H1 (cell line): ENCODE data around the gene ARHGEF10L. TPM values are rescaled to one million over a fixed set of nuclear protein-coding genes. Genes with fewer than 3 reads are reported as not detected.
A peak's percentile ranks its signal among the peaks of the same experiment; 100 is the strongest.

Experiments
- CTCF ChIA-PET: fragments of 300-600 bp; sonication (Branson Sonifier 250); formaldehyde crosslinking; loops from one replicate; lab custom pipeline; 2021; ENCODE audit not compliant: partially characterized antibody; lab: Charles Lee
- POLR2A ChIA-PET: fragments of 300-600 bp; sonication (Branson Sonifier 250); formaldehyde crosslinking; loops from one replicate; lab custom pipeline; 2021; ENCODE audit warnings: inconsistent platforms; ENCODE audit not compliant: partially characterized antibody; lab: Charles Lee
- DNase-seq, 2 experiments: peaks; one replicate each; pipeline versions ENCODE4 v3.0.0 to v3.0.0-alpha.2; 2010 to 2022; ENCODE audit warnings: low spot score in 2 of 2, low read depth in 1 of 2, mixed read lengths in 1 of 2
- FAIRE-seq: peaks from 2 replicates; lab custom pipeline; 2011; peaks lifted over from hg19 to GRCh38; lab: Jason Lieb, UNC
- H2AFZ ChIP-seq: 2 replicates; pipeline ENCODE4 v1.8.1; 2012; ENCODE audit warnings: low read length, inconsistent platforms
- H2AK5ac ChIP-seq: 2 replicates; pipeline ENCODE4 v1.6.1; 2013; ENCODE audit warnings: low read depth, low read length
- H2BK120ac ChIP-seq: replicated peaks from 2 replicates; pipeline ENCODE3; 2013; ENCODE audit warnings: low read depth, low read length, inconsistent platforms
- H2BK12ac ChIP-seq: 2 replicates; pipeline ENCODE4 v1.6.1; 2013; ENCODE audit warnings: low read depth, low read length
- H2BK15ac ChIP-seq: 2 replicates; pipeline ENCODE4 v1.6.1; 2013; ENCODE audit warnings: low read length
- H2BK20ac ChIP-seq: 2 replicates; pipeline ENCODE4 v1.6.1; 2013; ENCODE audit warnings: low read length
- H2BK5ac ChIP-seq: 2 replicates; pipeline ENCODE4 v1.6.1; 2013; ENCODE audit warnings: low read depth, low read length
- H3K14ac ChIP-seq: 2 replicates; pipeline ENCODE4 v1.6.1; 2013; ENCODE audit warnings: inconsistent platforms; ENCODE audit not compliant: insufficient read length
- H3K18ac ChIP-seq: 2 replicates; pipeline ENCODE4 v1.6.1; 2013; ENCODE audit warnings: low read length; ENCODE audit errors: extremely low read depth
- H3K23ac ChIP-seq: 2 replicates; pipeline ENCODE4 v1.6.1; 2013; ENCODE audit warnings: inconsistent platforms; ENCODE audit not compliant: insufficient read length
- H3K23me2 ChIP-seq: 2 replicates; pipeline ENCODE4 v1.6.1; 2013; ENCODE audit warnings: low read depth, low read length
- H3K27ac ChIP-seq: 2 replicates; pipeline ENCODE4 v1.6.1; 2011; ENCODE audit warnings: low read depth, low read length, inconsistent platforms
- H3K27me3 ChIP-seq, 4 experiments: replicated peaks in 1 of 4; 1 replicate in 1 of 4; 2 replicates in 3 of 4; pipeline versions ENCODE4 v1.6.1 to v1.8.1; 2011 to 2013; ENCODE audit warnings: low read length in 3 of 4, mild to moderate bottlenecking in 3 of 4, inconsistent platforms in 2 of 4, mixed read lengths in 2 of 4, moderate library complexity in 1 of 4; ENCODE audit not compliant: control insufficient read depth in 3 of 4, insufficient read depth in 3 of 4; ENCODE audit errors: extremely low read depth in 1 of 4
- H3K36me3 ChIP-seq, 4 experiments: 2 replicates each; pipeline versions ENCODE4 v1.6.1 to v1.8.1; 2011 to 2013; ENCODE audit warnings: mild to moderate bottlenecking in 4 of 4, low read length in 3 of 4, moderate library complexity in 2 of 4, control low read depth in 1 of 4, inconsistent platforms in 1 of 4; ENCODE audit not compliant: insufficient read depth in 4 of 4, control insufficient read depth in 2 of 4
- H3K4ac ChIP-seq: replicated peaks from 2 replicates; pipeline ENCODE3; 2013; ENCODE audit warnings: low read length, low read depth, mixed read lengths, inconsistent platforms; ENCODE audit not compliant: insufficient read length
- H3K4me1 ChIP-seq, 4 experiments: replicated peaks in 1 of 4; 1 replicate in 1 of 4; 2 replicates in 3 of 4; pipeline versions ENCODE4 v1.6.1 to v1.8.1; 2011 to 2013; ENCODE audit warnings: low read length in 3 of 4, inconsistent platforms in 2 of 4, mixed read lengths in 1 of 4; ENCODE audit not compliant: insufficient read depth in 4 of 4, control insufficient read depth in 3 of 4
- H3K4me2 ChIP-seq, 2 experiments: 2 replicates each; pipeline versions ENCODE4 v1.6.1 to v1.8.1; 2011 to 2013; ENCODE audit warnings: low read depth in 2 of 2, low read length in 2 of 2, control low read depth in 1 of 2, inconsistent platforms in 1 of 2, mild to moderate bottlenecking in 1 of 2; ENCODE audit not compliant: insufficient read depth in 1 of 2
- H3K4me3 ChIP-seq, 4 experiments: fragments of 200-600, 300-600 bp in 1 of 4; sonication (generic), shearing (Covaris generic), sonication (Bioruptor Twin) in 1 of 4; 2 replicates each; pipeline versions ENCODE4 v1.5.1 to v1.8.1; 2011 to 2016; ENCODE audit warnings: low read length in 4 of 4, low read depth in 3 of 4, control low read depth in 2 of 4, inconsistent platforms in 2 of 4, mild to moderate bottlenecking in 2 of 4, mixed read lengths in 1 of 4, moderate library complexity in 1 of 4; ENCODE audit not compliant: insufficient read depth in 2 of 4; ENCODE audit errors: extremely low read depth in 1 of 4
- H3K56ac ChIP-seq: replicated peaks from 2 replicates; pipeline ENCODE3; 2013; ENCODE audit warnings: low read depth, mild to moderate bottlenecking, mixed read lengths, low read length, inconsistent platforms; ENCODE audit not compliant: insufficient read length
- H3K79me1 ChIP-seq: 2 replicates; pipeline ENCODE4 v1.6.1; 2013; ENCODE audit warnings: low read depth, low read length, control low read depth
- H3K79me2 ChIP-seq, 2 experiments: 2 replicates each; pipeline versions ENCODE4 v1.6.1 to v1.8.1; 2012 to 2013; ENCODE audit warnings: low read length in 2 of 2, mild to moderate bottlenecking in 2 of 2, inconsistent platforms in 1 of 2; ENCODE audit not compliant: insufficient read depth in 2 of 2, control insufficient read depth in 1 of 2
- H3K9ac ChIP-seq, 4 experiments: replicated peaks in 1 of 4; 1 replicate in 1 of 4; 2 replicates in 3 of 4; pipeline versions ENCODE4 v1.6.1 to v1.8.1; 2011 to 2013; ENCODE audit warnings: low read depth in 3 of 4, low read length in 3 of 4, control low read depth in 2 of 4, mild to moderate bottlenecking in 2 of 4, moderate library complexity in 2 of 4, inconsistent platforms in 1 of 4; ENCODE audit errors: extremely low read depth in 1 of 4
- H3K9me3 ChIP-seq, 2 experiments: 2 replicates each; pipeline versions ENCODE4 v1.6.1 to v1.8.1; 2012 to 2013; ENCODE audit warnings: mild to moderate bottlenecking in 2 of 2, moderate library complexity in 2 of 2, control low read depth in 1 of 2, inconsistent platforms in 1 of 2, low read depth in 1 of 2, low read length in 1 of 2, mixed read lengths in 1 of 2; ENCODE audit not compliant: insufficient read depth in 2 of 2
- H4K20me1 ChIP-seq, 2 experiments: replicated peaks in 1 of 2; 2 replicates each; pipeline versions ENCODE3 to v1.8.1; 2011 to 2013; ENCODE audit warnings: inconsistent platforms in 2 of 2, low read length in 2 of 2, mild to moderate bottlenecking in 1 of 2; ENCODE audit not compliant: insufficient read depth in 2 of 2, control insufficient read depth in 1 of 2
- H4K5ac ChIP-seq: 2 replicates; pipeline ENCODE4 v1.6.1; 2013; ENCODE audit warnings: low read length, low read depth, mixed read lengths, inconsistent platforms; ENCODE audit not compliant: insufficient read length
- H4K8ac ChIP-seq: 2 replicates; pipeline ENCODE4 v1.8.0; 2013; ENCODE audit warnings: mild to moderate bottlenecking, moderate library complexity, low read length, inconsistent platforms; ENCODE audit not compliant: insufficient read depth; ENCODE audit errors: extremely low read depth
- H4K91ac ChIP-seq: replicated peaks from 2 replicates; pipeline ENCODE3; 2013; ENCODE audit warnings: low read length, mixed read lengths, inconsistent platforms; ENCODE audit not compliant: insufficient read length
- BACH1 ChIP-seq: IDR thresholded peaks from 2 replicates; pipeline ENCODE4 v1.6.1; 2012; ENCODE audit warnings: low read length, improper control_type of control experiment
- HDAC6 ChIP-seq: IDR thresholded peaks from one replicate; pipeline ENCODE4 v1.7.1; 2012; ENCODE audit warnings: low read depth, mild to moderate bottlenecking, inconsistent platforms, low read length, moderate library complexity
- KDM1A ChIP-seq: fragments of 200-600, 300-600 bp; sonication (generic); IDR thresholded peaks from 2 replicates; pipeline ENCODE4 v1.7.1; 2016; ENCODE audit warnings: mild to moderate bottlenecking, low read length, borderline replicate concordance
- RBBP5 ChIP-seq: IDR thresholded peaks from 2 replicates; pipeline ENCODE4 v1.7.1; 2012; ENCODE audit warnings: low read depth, mild to moderate bottlenecking, inconsistent platforms, low read length, moderate library complexity, borderline replicate concordance
- RXRA ChIP-seq: IDR thresholded peaks from 2 replicates; pipeline ENCODE4 v1.6.1; 2011; ENCODE audit warnings: low read depth, mild to moderate bottlenecking, low read length, moderate library complexity; ENCODE audit not compliant: insufficient read depth
- WGBS, 2 experiments: shearing (Covaris generic) in 1 of 2; methylation state at CpG; one replicate each; pipeline versions ENCODE4 v1.1.6 to v1.1.7; 2013 to 2015; ENCODE audit warnings: low lambda C conversion rate in 2 of 2, mixed read lengths in 2 of 2, inconsistent platforms in 1 of 2, low coverage in 1 of 2, missing lambda C conversion rate in 1 of 2; ENCODE audit not compliant: insufficient replicate concordance in 2 of 2, insufficient coverage in 1 of 2, insufficient read length in 1 of 2; ENCODE audit errors: extremely low coverage in 1 of 2, missing lambda C conversion rate in 1 of 2; 5-methylcytosine and 5-hydroxymethylcytosine counted together
- polyA plus RNA-seq, 7 experiments: library from polyadenylated mRNA; depleted of rRNA in 3 of 7; stranded (reverse) in 5 of 7; unstranded in 2 of 7; fragments of >200 nt in 5 of 7; fragments of 200-250 nt in 2 of 7; gene quantifications; 1 replicate in 5 of 7; 2 replicates in 1 of 7; 4 replicates in 1 of 7; pipeline versions ENCODE4 v1.2.1 to v1.2.3, GENCODE V29; 2011 to 2013; ENCODE audit warnings: missing spikeins in 2 of 7, mixed read lengths in 2 of 7
- total RNA-seq: library from RNA; stranded (reverse); fragmentation: NEBNext Ultra II Directional; extraction: Animal tissue kit (Norgen Biotek cat#: 25700); gene quantifications from 2 replicates; pipeline ENCODE4 v1.2.1, GENCODE V29; 2021

The ARHGEF10L gene
- total and polyA plus RNA-seq, 2 of the 8 experiments (the other 6 are each of a cell fraction or from before 2014, with no cell fraction given): 33.6 to 39.6 TPM

GRCh38 chr1:17663646-17664045 is 124.1 kb downstream of the ARHGEF10L start:
- Histone ChIP-seq H3K27ac (no peak overlapping the region), H3K36me3 (peaks cover 0 to 19% (median 14%) of the 10 kb centered on the region in 4 experiments; a peak in 4 of 8 replicates)
- CTCF ChIA-PET: interaction anchor here (0.7 to 7.0 kb wide), 6 partner anchors 11 to 1125 kb away, joined by 3 to 127 read pairs (median 8); no protein-coding TSS in a partner anchor

More at GRCh38 chr1:17663646-17664045, 124.1 kb downstream of the ARHGEF10L start:
- H3K23me2 ChIP-seq: 0 out of 2 replicates have a peak, but pooled peaks cover 1% of the 10 kb centered on the region
- H3K4me1 ChIP-seq: peaks cover 0 to 4% (median 0%) of the 10 kb centered on the region in 4 experiments; a peak in 2 of 7 replicates
- H3K4me2 ChIP-seq: no peak overlapping the region
- H2BK20ac ChIP-seq: peak overlapping the region; percentile 72; the same call in 1 of the 2 replicates
- no peak for DNase-seq
- no peak for FAIRE-seq
- no peak overlapping the region for H4K5ac ChIP-seq
- TF ChIP-seq BACH1 (no peak), RXRA (no peak), KDM1A (no peak), RBBP5 (no peak), HDAC6 (no peak)
- H4K91ac ChIP-seq: no peak overlapping the region
- H2AK5ac ChIP-seq: no peak overlapping the region
- H3K4me3 ChIP-seq: no peak overlapping the region
- H3K23ac ChIP-seq: no peak overlapping the region
- no peak overlapping the region for H3K4ac ChIP-seq
- H3K79me1 ChIP-seq: 0 out of 2 replicates have a peak, but pooled peaks cover 2% of the 10 kb centered on the region
- H3K9me3 ChIP-seq: no peaks in the 10 kb centered on the region
- no peak overlapping the region; the same call in 1 of the 2 replicates for H2BK12ac ChIP-seq
- H2BK15ac ChIP-seq: no peak overlapping the region
- H4K20me1 ChIP-seq: peaks cover 1 to 5% of the 10 kb centered on the region in 2 experiments
- no peak overlapping the region for H3K14ac ChIP-seq
- POLR2A ChIA-PET: no interaction called here
- H3K79me2 ChIP-seq: no peaks in the 10 kb centered on the region
- H2BK120ac ChIP-seq: no peak overlapping the region
- WGBS, 2 experiments: 90% methylated on average over 5 of the region's 5 CpGs; no CpG with 5 or more reads in 1 of the 2 experiments
- no peak overlapping the region for H3K56ac ChIP-seq
- H2AFZ ChIP-seq: no peak overlapping the region
- no peak overlapping the region for H4K8ac ChIP-seq
- no peaks in the 10 kb centered on the region for H3K27me3 ChIP-seq
- H3K9ac ChIP-seq: no peak overlapping the region
- H3K18ac ChIP-seq: no peak overlapping the region; the same call in 1 of the 2 replicates
- no peak overlapping the region for H2BK5ac ChIP-seq
